Breast epithelium (tissue), 3 donors: ENCODE measurements around the gene TTC28.
"Not testable (repeated sequence)": the region's sequence is repeated elsewhere in the genome, so short reads cannot be mapped to it uniquely, and the experiment has no call there.

ENCODE experiments used
- CTCF ChIP-seq, 3 donors: fragments of 450-650 bp; IDR thresholded peaks; one replicate each; pipeline ENCODE4 v1.5.1; 2016 to 2017; ENCODE audit warnings: antibody characterized with exemption in 3 of 3, mild to moderate bottlenecking in 3 of 3, moderate library complexity in 3 of 3
- POLR2A ChIP-seq: fragments of 450-650 bp; IDR thresholded peaks from one replicate; pipeline ENCODE4 v1.6.1; 2016; ENCODE audit warnings: antibody characterized with exemption, mild to moderate bottlenecking, moderate library complexity
- POLR2AphosphoS5 ChIP-seq, 3 donors: sonication (generic); formaldehyde crosslinking; IDR thresholded peaks; one replicate each; pipeline ENCODE4 v1.6.1; 2017; ENCODE audit warnings: antibody characterized with exemption in 3 of 3

GRCh38 chr22:28615423-28615822 is 64.2 kb downstream of the TTC28 start:
- TF ChIP-seq POLR2A; CTCF (IDR thresholded peaks at IDR 0.05); POLR2AphosphoS5 (IDR thresholded peaks at IDR 0.05): not testable (repeated sequence)
